Dermis blood vessel endothelial cell (primary cell): ENCODE data around the gene CCNE1. TPM values are rescaled to one million over a fixed set of nuclear protein-coding genes. Genes with fewer than 3 reads are reported as not detected.
"Not testable (repeated sequence)": the region's sequence is repeated elsewhere in the genome, so short reads cannot be mapped to it uniquely, and the experiment has no call there.

Experiments used
- DNase-seq: peaks from one replicate; pipeline ENCODE4 v3.0.0; 2010
- total RNA-seq: library from RNA; depleted of rRNA; stranded (reverse); fragments of >200 nt; gene quantifications from 2 replicates; pipeline ENCODE4 v1.2.3, GENCODE V29; 2014

Gene CCNE1
- total RNA-seq, 1 donor from 2014 or later = 5.3 TPM

GRCh38 chr19:29819300-29819699 lies 7.5 kb downstream of the CCNE1 start:
- no peak for DNase-seq

- DNase-seq = no peak
Observed at GRCh38 chr19:29819986-29820385, 8.2 kb downstream of the CCNE1 start.

- DNase-seq = no peak
Observed at GRCh38 chr19:29823581-29824330, 12.0 kb downstream of the CCNE1 start.

- not testable (repeated sequence) for DNase-seq
Observed at GRCh38 chr19:29825263-29825662, 13.5 kb downstream of the CCNE1 start.

GRCh38 chr19:29831041-29831548 lies 19.3 kb downstream of the CCNE1 start:
- DNase-seq = no peak

- DNase-seq = no peak
Observed at GRCh38 chr19:29831686-29832085, 19.9 kb downstream of the CCNE1 start.

- DNase-seq = no peak
Observed at GRCh38 chr19:29832801-29833200, 21.0 kb downstream of the CCNE1 start.

GRCh38 chr19:29833614-29834261 lies 21.9 kb downstream of the CCNE1 start:
- no peak for DNase-seq

GRCh38 chr19:29834991-29835846 lies 23.4 kb downstream of the CCNE1 start:
- no peak for DNase-seq

- no peak for DNase-seq
Observed at GRCh38 chr19:29836409-29836825, 24.6 kb downstream of the CCNE1 start.

GRCh38 chr19:29837448-29837981 lies 25.7 kb downstream of the CCNE1 start:
- no peak for DNase-seq

- DNase-seq = no peak
Observed at GRCh38 chr19:29837996-29838395, 26.2 kb downstream of the CCNE1 start.

- no peak for DNase-seq
Observed at GRCh38 chr19:29840066-29840950, 28.5 kb downstream of the CCNE1 start.

GRCh38 chr19:29841209-29841558 lies 29.4 kb downstream of the CCNE1 start:
- DNase-seq = no peak

GRCh38 chr19:29841559-29842367 lies 30.0 kb downstream of the CCNE1 start:
- peak; percentile 43 for DNase-seq

GRCh38 chr19:29842471-29843179 lies 30.8 kb downstream of the CCNE1 start:
- no peak for DNase-seq

- DNase-seq = peak; percentile 15
Observed at GRCh38 chr19:29843180-29844051, 31.6 kb downstream of the CCNE1 start.

- peak; percentile 91 for DNase-seq
Observed at GRCh38 chr19:29844891-29845573, 33.2 kb downstream of the CCNE1 start.
